WTC11 (cell line): ENCODE results near the gene OSGEPL1.
"Not testable (repeated sequence)": the region's sequence is repeated elsewhere in the genome, so short reads cannot be mapped to it uniquely, and the experiment has no call there.

Experiments
- ATF1 ChIP-seq: sonication (generic); formaldehyde crosslinking; IDR thresholded peaks from 2 replicates; pipeline ENCODE4 v1.8.1; 2023; ENCODE audit warnings: mild to moderate bottlenecking, moderate library complexity, missing genetic modification reagents
- HMGA2 ChIP-seq: fragments of 250-450 bp; sonication (Bioruptor Pico); IDR thresholded peaks from 2 replicates; pipeline ENCODE4 v1.4.0; 2021; ENCODE audit warnings: mild to moderate bottlenecking, moderate library complexity
- MLX ChIP-seq: sonication (generic); formaldehyde crosslinking; IDR thresholded peaks from 2 replicates; pipeline ENCODE4 v1.8.1; 2023; ENCODE audit warnings: mild to moderate bottlenecking, missing genetic modification reagents, moderate library complexity
- SP1 ChIP-seq: sonication (generic); formaldehyde crosslinking; conservative IDR thresholded peaks from 2 replicates; pipeline ENCODE4 v1.8.1; 2022; ENCODE audit warnings: missing genetic modification reagents
- TF ChIP-seq, protein P1 (sequence below): fragments of 200-600 bp; IDR thresholded peaks from 2 replicates; pipeline ENCODE4 v1.8.0; 2022; ENCODE audit warnings: antibody characterized with exemption

- not testable (repeated sequence) for TF ChIP-seq ATF1; SP1; HMGA2; MLX (CRISPR knock-in tag)
- TF ChIP-seq, protein P1, sequence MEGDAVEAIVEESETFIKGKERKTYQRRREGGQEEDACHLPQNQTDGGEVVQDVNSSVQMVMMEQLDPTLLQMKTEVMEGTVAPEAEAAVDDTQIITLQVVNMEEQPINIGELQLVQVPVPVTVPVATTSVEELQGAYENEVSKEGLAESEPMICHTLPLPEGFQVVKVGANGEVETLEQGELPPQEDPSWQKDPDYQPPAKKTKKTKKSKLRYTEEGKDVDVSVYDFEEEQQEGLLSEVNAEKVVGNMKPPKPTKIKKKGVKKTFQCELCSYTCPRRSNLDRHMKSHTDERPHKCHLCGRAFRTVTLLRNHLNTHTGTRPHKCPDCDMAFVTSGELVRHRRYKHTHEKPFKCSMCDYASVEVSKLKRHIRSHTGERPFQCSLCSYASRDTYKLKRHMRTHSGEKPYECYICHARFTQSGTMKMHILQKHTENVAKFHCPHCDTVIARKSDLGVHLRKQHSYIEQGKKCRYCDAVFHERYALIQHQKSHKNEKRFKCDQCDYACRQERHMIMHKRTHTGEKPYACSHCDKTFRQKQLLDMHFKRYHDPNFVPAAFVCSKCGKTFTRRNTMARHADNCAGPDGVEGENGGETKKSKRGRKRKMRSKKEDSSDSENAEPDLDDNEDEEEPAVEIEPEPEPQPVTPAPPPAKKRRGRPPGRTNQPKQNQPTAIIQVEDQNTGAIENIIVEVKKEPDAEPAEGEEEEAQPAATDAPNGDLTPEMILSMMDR = not testable (repeated sequence)
Measured at GRCh38 chr2:189717593-189717992, 45.0 kb downstream of the OSGEPL1 start.
